HEK293T (cell line): ENCODE results near the gene MSMB.
"Not testable (repeated sequence)": the region's sequence is repeated elsewhere in the genome, so short reads cannot be mapped to it uniquely, and the experiment has no call there.

Source experiments
- CTCF ChIA-PET: fragments of 350-600 bp; formaldehyde crosslinking; extraction: SDS; loops from one replicate; lab custom pipeline; 2021; ENCODE audit warnings: antibody characterized with exemption, inconsistent platforms; lab: Yijun Ruan, JAX
- POLR2A ChIA-PET: fragments of 350-600 bp; formaldehyde crosslinking; extraction: SDS; loops from one replicate; lab custom pipeline; 2020; ENCODE audit warnings: antibody characterized with exemption, inconsistent platforms; lab: Yijun Ruan, JAX
- DNase-seq: peaks from one replicate; pipeline ENCODE4 v3.0.0; 2012; ENCODE audit warnings: mixed read lengths; ENCODE audit errors: extremely low spot score
- ARNT ChIP-seq: fragments of 450-650 bp; IDR thresholded peaks from 2 replicates; pipeline ENCODE4 v1.6.1; 2017; ENCODE audit warnings: mild to moderate bottlenecking
- BHLHE40 ChIP-seq: fragments of 450-650 bp; IDR thresholded peaks from 2 replicates; pipeline ENCODE4 v1.6.1; 2016; ENCODE audit warnings: mild to moderate bottlenecking, moderate library complexity, borderline replicate concordance
- CTBP1 ChIP-seq: fragments of 450-650 bp; IDR thresholded peaks from 2 replicates; pipeline ENCODE4 v1.6.1; 2016; ENCODE audit warnings: borderline replicate concordance
- ELF4 ChIP-seq: fragments of 450-650 bp; IDR thresholded peaks from 2 replicates; pipeline ENCODE4 v1.6.1; 2017; ENCODE audit warnings: antibody characterized with exemption
- FOXA1 ChIP-seq: fragments of 450-650 bp; IDR thresholded peaks from 2 replicates; pipeline ENCODE4 v1.6.1; 2016; ENCODE audit warnings: mild to moderate bottlenecking
- FOXK2 ChIP-seq: fragments of 450-650 bp; IDR thresholded peaks from 2 replicates; pipeline ENCODE4 v1.6.1; 2016; ENCODE audit warnings: mild to moderate bottlenecking
- FOXM1 ChIP-seq: fragments of 450-650 bp; IDR thresholded peaks from 2 replicates; pipeline ENCODE4 v1.6.1; 2017; ENCODE audit warnings: mild to moderate bottlenecking, borderline replicate concordance
- HDGF ChIP-seq: fragments of 450-650 bp; IDR thresholded peaks from 2 replicates; pipeline ENCODE4 v1.6.1; 2017; ENCODE audit warnings: antibody characterized with exemption, borderline replicate concordance
- L3MBTL2 ChIP-seq: fragments of 450-650 bp; conservative IDR thresholded peaks from 2 replicates; pipeline ENCODE4 v1.6.1; 2016; ENCODE audit warnings: mild to moderate bottlenecking
- LEF1 ChIP-seq: fragments of 450-650 bp; IDR thresholded peaks from 2 replicates; pipeline ENCODE4 v1.6.1; 2017; ENCODE audit warnings: mild to moderate bottlenecking, borderline replicate concordance
- NFRKB ChIP-seq: fragments of 450-650 bp; IDR thresholded peaks from 2 replicates; pipeline ENCODE4 v1.6.1; 2016; ENCODE audit warnings: mild to moderate bottlenecking, moderate library complexity
- PKNOX1 ChIP-seq: fragments of 450-650 bp; IDR thresholded peaks from 2 replicates; pipeline ENCODE4 v1.6.1; 2016
- SP1 ChIP-seq: fragments of 450-650 bp; IDR thresholded peaks from 2 replicates; pipeline ENCODE4 v1.6.1; 2017
- SUZ12 ChIP-seq: fragments of 450-650 bp; IDR thresholded peaks from 2 replicates; pipeline ENCODE4 v1.6.1; 2016; ENCODE audit warnings: mild to moderate bottlenecking
- TARDBP ChIP-seq: fragments of 450-650 bp; IDR thresholded peaks from 2 replicates; pipeline ENCODE4 v1.6.1; 2016
- ZNF384 ChIP-seq: fragments of 450-650 bp; IDR thresholded peaks from 2 replicates; pipeline ENCODE4 v1.6.1; 2016

The MSMB gene

DNA sequence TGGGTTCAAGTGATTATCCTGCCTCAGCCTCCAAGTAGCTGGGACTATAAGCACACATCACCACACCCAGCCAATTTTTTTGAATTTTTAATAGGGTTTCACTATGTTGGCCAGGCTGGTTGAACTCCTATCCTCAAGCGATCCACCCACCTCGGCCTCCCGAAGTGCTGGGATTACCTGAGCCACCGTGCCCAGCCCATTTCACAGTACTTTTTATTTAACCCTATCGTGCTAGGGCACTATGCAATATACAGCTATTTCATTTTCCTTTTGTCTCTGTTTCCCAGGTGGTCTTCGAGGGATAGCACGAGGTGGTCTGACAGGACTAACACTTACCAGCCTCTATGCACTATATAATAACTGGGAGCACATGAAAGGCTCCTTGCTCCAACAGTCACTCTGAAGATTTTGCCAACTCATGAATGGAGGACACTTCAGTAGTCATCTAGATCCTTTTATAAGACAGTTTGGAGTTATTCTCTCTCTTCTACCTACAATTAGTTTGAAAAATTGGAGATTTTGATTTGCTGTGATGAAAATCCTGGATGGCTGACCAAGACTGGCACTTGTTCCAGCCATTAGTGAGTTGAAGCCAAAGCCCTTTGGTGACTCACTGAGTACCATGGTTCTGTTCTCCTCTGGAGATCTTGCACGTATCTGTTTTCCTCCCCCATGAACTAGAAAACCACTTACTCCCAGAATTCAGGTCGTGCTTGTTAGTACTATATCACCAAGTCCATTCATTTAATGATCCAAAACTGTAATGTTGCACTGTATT, 43.0 kb downstream of the MSMB start:
- CTCF ChIA-PET, result no interaction called here

GRCh38 chr10:46002189-46002687, 43.8 kb downstream of the MSMB start:
- DNase-seq, POLR2A ChIA-PET, CTCF ChIA-PET: not testable (repeated sequence)

More for the DNA sequence above, 43.0 kb downstream of the MSMB start:
- no peak for TF ChIP-seq SP1
- POLR2A ChIA-PET, result no interaction called here
- DNase-seq, result no peak

- CTCF ChIA-PET, result no interaction called here
- POLR2A ChIA-PET, result interaction anchor here (1.2 kb wide), 1 partner anchor 8 kb away, joined by 3 read pairs; no protein-coding TSS in a partner anchor
- TF ChIP-seq PKNOX1 (no peak), FOXK2 (no peak), ARNT (no peak), TARDBP (no peak), FOXM1 (no peak), SUZ12 (no peak), BHLHE40 (no peak), L3MBTL2 (no peak), SP1 (no peak)
- DNase-seq, result no peak
These were observed 44.8 kb downstream of the MSMB start for GRCh38 chr10:46001187-46001756.

GRCh38 chr10:46000538-46000937, 45.5 kb downstream of the MSMB start:
- DNase-seq, result no peak
- POLR2A ChIA-PET, result interaction anchor here (1.2 kb wide), 1 partner anchor 9 kb away, joined by 3 read pairs; no protein-coding TSS in a partner anchor
- CTCF ChIA-PET, result no interaction called here
- no peak for TF ChIP-seq ELF4
- no peak for TF ChIP-seq LEF1
- no peak for TF ChIP-seq TARDBP
- no peak for TF ChIP-seq ARNT
- TF ChIP-seq SUZ12, result no peak
- TF ChIP-seq L3MBTL2, result no peak
- no peak for TF ChIP-seq CTBP1
- TF ChIP-seq ZNF384, result no peak
- no peak for TF ChIP-seq HDGF
- no peak for TF ChIP-seq FOXM1
- TF ChIP-seq FOXA1, result no peak
- no peak for TF ChIP-seq PKNOX1
- no peak for TF ChIP-seq BHLHE40
- TF ChIP-seq FOXK2, result no peak
- TF ChIP-seq SP1, result no peak
- TF ChIP-seq NFRKB, result no peak

GRCh38 chr10:45999955-46000354, 46.1 kb downstream of the MSMB start:
- CTCF ChIA-PET, POLR2A ChIA-PET, DNase-seq: not testable (repeated sequence)

- ChIA-PET POLR2A (no interaction called here), CTCF (no interaction called here)
- TF ChIP-seq ZNF384 (no peak), HDGF (no peak), FOXA1 (no peak), SUZ12 (no peak), BHLHE40 (no peak), ARNT (no peak)
- no peak for DNase-seq
These were observed 47.9 kb downstream of the MSMB start for GRCh38 chr10:45997994-45998763.

GRCh38 chr10:45997557-45997956, 48.5 kb downstream of the MSMB start:
- no peak for DNase-seq
- no peak for TF ChIP-seq LEF1
- no peak for TF ChIP-seq SUZ12
- no peak for TF ChIP-seq SP1
- TF ChIP-seq ARNT, result no peak
- TF ChIP-seq ELF4, result no peak
- no peak for TF ChIP-seq HDGF
- TF ChIP-seq NFRKB, result no peak
- TF ChIP-seq FOXA1, result no peak
- no peak for TF ChIP-seq TARDBP
- no peak for TF ChIP-seq BHLHE40
- TF ChIP-seq PKNOX1, result no peak
- TF ChIP-seq CTBP1, result no peak
- TF ChIP-seq FOXM1, result no peak
- TF ChIP-seq FOXK2, result no peak
- TF ChIP-seq L3MBTL2, result no peak
- TF ChIP-seq ZNF384, result no peak
- ChIA-PET POLR2A (no interaction called here), CTCF (no interaction called here)

- CTCF ChIA-PET, POLR2A ChIA-PET, DNase-seq: not testable (repeated sequence)
These were observed 60.5 kb downstream of the MSMB start for GRCh38 chr10:45985590-45985989.

- POLR2A ChIA-PET, CTCF ChIA-PET, DNase-seq: not testable (repeated sequence)
These were observed 61.6 kb downstream of the MSMB start for GRCh38 chr10:45984473-45984872.
